IMR-90 (cell line): Measurements from ENCODE around the gene NDST3. TPM values are rescaled to one million over a fixed set of nuclear protein-coding genes. Genes with fewer than 3 reads are reported as not detected.

ENCODE experiments used
- ATAC-seq: fragments of 200-7000 bp; cut with Tn5 transposase; 2 replicates; pipeline ENCODE4 v1.9.1; 2020; ENCODE audit warnings: low read depth, mild to moderate bottlenecking, moderate library complexity
- BruUV-seq: library from RNA; stranded (reverse); fragments of 400-500 nt; replicated peaks from 2 replicates; lab custom pipeline; 2021; lab: Mats Ljungman, UMichigan
- CTCF ChIA-PET: fragments of 300-600 bp; formaldehyde crosslinking; extraction: SDS; loops from one replicate; lab custom pipeline; 2021; ENCODE audit warnings: antibody characterized with exemption; lab: Yijun Ruan, JAX
- POLR2A ChIA-PET: fragments of 300-600 bp; sonication (Branson Sonifier 250); formaldehyde crosslinking; loops from one replicate; lab custom pipeline; 2022; ENCODE audit warnings: antibody characterized with exemption; ENCODE audit not compliant: unreplicated experiment; lab: Charles Lee
- DNase-seq: peaks from one replicate; pipeline ENCODE4 v3.0.0; 2013
- H2AFZ ChIP-seq: replicated peaks from 2 replicates; pipeline ENCODE3; 2013; ENCODE audit warnings: low read length, mild to moderate bottlenecking; ENCODE audit not compliant: poor library complexity
- H2AK5ac ChIP-seq: 2 replicates; pipeline ENCODE4 v1.6.1; 2013; ENCODE audit warnings: low read depth, low read length, inconsistent platforms
- H2AK9ac ChIP-seq: replicated peaks from 2 replicates; pipeline ENCODE3; 2013; ENCODE audit warnings: mild to moderate bottlenecking, low read depth, low read length, moderate library complexity; ENCODE audit not compliant: poor library complexity
- H2BK120ac ChIP-seq: 2 replicates; pipeline ENCODE4 v1.6.1; 2013; ENCODE audit warnings: low read depth, low read length, inconsistent platforms
- H2BK15ac ChIP-seq: 3 replicates; pipeline ENCODE4 v1.6.1; 2013; ENCODE audit warnings: low read depth, low read length, inconsistent platforms
- H2BK20ac ChIP-seq: 2 replicates; pipeline ENCODE4 v1.6.1; 2013; ENCODE audit warnings: low read depth, mild to moderate bottlenecking, inconsistent platforms, low read length, moderate library complexity
- H2BK5ac ChIP-seq: 2 replicates; pipeline ENCODE4 v1.6.1; 2013; ENCODE audit warnings: mild to moderate bottlenecking, low read depth, low read length, inconsistent platforms; ENCODE audit not compliant: poor library complexity, severe bottlenecking
- H3K14ac ChIP-seq: replicated peaks from 2 replicates; pipeline ENCODE4 v1.6.1; 2013; ENCODE audit warnings: low read depth, low read length, inconsistent platforms
- H3K18ac ChIP-seq: 2 replicates; pipeline ENCODE4 v1.6.1; 2013; ENCODE audit warnings: low read depth, low read length, control low read depth
- H3K23ac ChIP-seq: 2 replicates; pipeline ENCODE4 v1.6.1; 2013; ENCODE audit warnings: low read depth, low read length, inconsistent platforms
- H3K27ac ChIP-seq: 2 replicates; pipeline ENCODE4 v1.5.1; 2013; ENCODE audit warnings: mild to moderate bottlenecking, control low read depth, low read length; ENCODE audit not compliant: insufficient read depth
- H3K27me3 ChIP-seq: 2 replicates; pipeline ENCODE4 v1.6.1; 2013; ENCODE audit warnings: low read length; ENCODE audit not compliant: control insufficient read depth, insufficient read depth
- H3K36me3 ChIP-seq: 2 replicates; pipeline ENCODE4 v1.6.1; 2013; ENCODE audit warnings: low read length, mixed read lengths; ENCODE audit not compliant: control insufficient read depth, insufficient read depth
- H3K4ac ChIP-seq: 2 replicates; pipeline ENCODE4 v1.6.1; 2013; ENCODE audit warnings: low read depth, low read length, inconsistent platforms
- H3K4me1 ChIP-seq: 2 replicates; pipeline ENCODE4 v1.6.1; 2013; ENCODE audit warnings: low read length, mixed read lengths; ENCODE audit not compliant: control insufficient read depth, insufficient read depth
- H3K4me2 ChIP-seq: 2 replicates; pipeline ENCODE4 v1.6.1; 2013; ENCODE audit warnings: low read depth, mild to moderate bottlenecking, control low read depth, low read length, moderate library complexity
- H3K4me3 ChIP-seq: 2 replicates; pipeline ENCODE4 v1.5.1; 2013; ENCODE audit warnings: low read depth, mild to moderate bottlenecking, control low read depth, low read length, moderate library complexity; ENCODE audit not compliant: insufficient read depth
- H3K56ac ChIP-seq: 2 replicates; pipeline ENCODE4 v1.6.1; 2013; ENCODE audit warnings: low read length, inconsistent platforms; ENCODE audit not compliant: insufficient read depth; ENCODE audit errors: extremely low read depth
- H3K79me1 ChIP-seq, 2 experiments: 2 replicates each; pipeline ENCODE4 v1.6.1; 2013; ENCODE audit warnings: low read length in 2 of 2, inconsistent platforms in 1 of 2, low read depth in 1 of 2
- H3K9ac ChIP-seq: 2 replicates; pipeline ENCODE4 v1.6.1; 2013; ENCODE audit warnings: low read depth, low read length, control low read depth
- H3K9me1 ChIP-seq: 2 replicates; pipeline ENCODE4 v1.6.1; 2013; ENCODE audit warnings: low read length, inconsistent platforms; ENCODE audit not compliant: insufficient read depth
- H3K9me3 ChIP-seq: 2 replicates; pipeline ENCODE4 v1.6.1; 2013; ENCODE audit warnings: low read length; ENCODE audit not compliant: control insufficient read depth, insufficient read depth
- H4K20me1 ChIP-seq: 2 replicates; pipeline ENCODE4 v1.6.1; 2013; ENCODE audit warnings: low read length, inconsistent platforms; ENCODE audit not compliant: insufficient read depth
- H4K5ac ChIP-seq: 2 replicates; pipeline ENCODE4 v1.6.1; 2013; ENCODE audit warnings: mild to moderate bottlenecking, low read depth, low read length, control low read depth
- H4K8ac ChIP-seq, 2 experiments: 2 replicates each; pipeline ENCODE4 v1.6.1; 2013; ENCODE audit warnings: low read depth in 2 of 2, low read length in 2 of 2, control low read depth in 1 of 2, inconsistent platforms in 1 of 2
- H4K91ac ChIP-seq: 2 replicates; pipeline ENCODE4 v1.6.1; 2013; ENCODE audit warnings: low read depth, low read length, inconsistent platforms; ENCODE audit not compliant: insufficient read depth
- BHLHE40 ChIP-seq: fragments of 150-350 bp; IDR thresholded peaks from 2 replicates; pipeline ENCODE4 v1.6.1; 2016; ENCODE audit warnings: mild to moderate bottlenecking, low read depth, low read length
- CEBPB ChIP-seq: IDR thresholded peaks from 2 replicates; pipeline ENCODE4 v1.6.1; 2012; ENCODE audit warnings: low read depth, low read length, improper control_type of control experiment
- CHD1 ChIP-seq: IDR thresholded peaks from 2 replicates; pipeline ENCODE4 v1.6.1; 2012; ENCODE audit warnings: low read depth, low read length, improper control_type of control experiment
- CTCF ChIP-seq: conservative IDR thresholded peaks from 2 replicates; pipeline ENCODE4 v1.5.1; 2012; ENCODE audit warnings: mild to moderate bottlenecking, low read depth, low read length, improper control_type of control experiment
- ELK1 ChIP-seq: fragments of 150-350 bp; IDR thresholded peaks from 2 replicates; pipeline ENCODE4 v1.6.1; 2016; ENCODE audit warnings: low read depth, mild to moderate bottlenecking, low read length, moderate library complexity, borderline replicate concordance
- MAFK ChIP-seq: IDR thresholded peaks from 2 replicates; pipeline ENCODE4 v1.6.1; 2012; ENCODE audit warnings: low read depth, low read length, improper control_type of control experiment
- NFE2L2 ChIP-seq: fragments of 150-350 bp; IDR thresholded peaks from 2 replicates; pipeline ENCODE4 v1.6.1; 2016; ENCODE audit warnings: low read depth, mild to moderate bottlenecking, low read length
- POLR2A ChIP-seq: IDR thresholded peaks from 2 replicates; pipeline ENCODE4 v1.6.1; 2012; ENCODE audit warnings: mild to moderate bottlenecking, low read depth, low read length
- RAD21 ChIP-seq: IDR thresholded peaks from 2 replicates; pipeline ENCODE4 v1.6.1; 2012; ENCODE audit warnings: low read length, improper control_type of control experiment
- RCOR1 ChIP-seq: IDR thresholded peaks from 2 replicates; pipeline ENCODE4 v1.6.1; 2012; ENCODE audit warnings: mild to moderate bottlenecking, low read length, improper control_type of control experiment; ENCODE audit not compliant: insufficient replicate concordance
- WGBS, 2 experiments: methylation state at CpG; one replicate each; pipeline versions ENCODE4 v1.1.5 to v1.1.7; 2013; ENCODE audit warnings: missing lambda C conversion rate in 2 of 2; ENCODE audit not compliant: insufficient read length in 1 of 2; ENCODE audit errors: extremely low coverage in 2 of 2; 5-methylcytosine and 5-hydroxymethylcytosine counted together
- dilution Hi-C: fragments of 300-500 bp; cut with HindIII; formaldehyde crosslinking; loops from one replicate; pipeline ENCODE4 v1.14.3; 2018; ENCODE audit warnings: low sequenced_read_pairs; ENCODE audit not compliant: unreplicated experiment
- in situ Hi-C: fragments of 300-500 bp; cut with MboI; formaldehyde crosslinking; loops from 3 replicates; pipeline ENCODE4 v1.14.3; 2019; ENCODE audit warnings: low sequenced_read_pairs, inconsistent platforms, mixed read lengths
- intact Hi-C: fragments of 100-400 bp; cut with micrococcal nuclease; formaldehyde crosslinking; loops from 2 replicates; pipeline ENCODE4 v1.10.0; 2022
- polyA plus RNA-seq, 3 experiments: library from polyadenylated mRNA; depleted of rRNA; stranded (reverse); fragments of >200 nt; gene quantifications; 2 replicates each; pipeline ENCODE4 v1.2.3, GENCODE V29; 2012; ENCODE audit warnings: low replicate concordance in 1 of 3
- total RNA-seq: library from RNA; depleted of rRNA; stranded (reverse); fragments of >200 nt; gene quantifications from 2 replicates; pipeline ENCODE4 v1.2.3, GENCODE V29; 2012

Gene NDST3
- total and polyA plus RNA-seq, 2 of the 4 experiments (the other 2 are of a cell fraction): 0.10 to 0.18 TPM

- ATAC-seq: peak; percentile 77
- BruUV-seq: no TSS peak
- POLR2A ChIA-PET: no interaction called here
Measured at GRCh38 chr4:118113220-118113619, 78.9 kb downstream of the NDST3 start.

More at GRCh38 chr4:118113220-118113619, 78.9 kb downstream of the NDST3 start:
- Histone ChIP-seq H3K27ac (no peak overlapping the region), H2BK20ac (no peak overlapping the region), H4K5ac (no peak overlapping the region; the same call in 1 of the 2 replicates), H3K9me3 (no peaks in the 10 kb centered on the region), H4K8ac (no peak overlapping the region), H2AK9ac (no peak overlapping the region), H3K4me3 (no peak overlapping the region), H3K4ac (no peak overlapping the region), H3K23ac (no peak overlapping the region), H4K91ac (no peak overlapping the region), H3K14ac (peak overlapping the region; percentile 50), H3K4me1 (no peaks in the 10 kb centered on the region), H3K79me1 (no peaks in the 10 kb centered on the region), H4K20me1 (no peaks in the 10 kb centered on the region), H2AFZ (no peak overlapping the region), H3K36me3 (no peaks in the 10 kb centered on the region), H3K56ac (no peak overlapping the region), H2AK5ac (no peak overlapping the region), H3K18ac (no peak overlapping the region), H2BK120ac (no peak overlapping the region), H3K9ac (no peak overlapping the region), H3K9me1 (no peaks in the 10 kb centered on the region), H2BK15ac (no peak overlapping the region), H2BK5ac (no peak overlapping the region), H3K27me3 (no peaks in the 10 kb centered on the region), H3K4me2 (peak overlapping the region; percentile 45; the same call in 1 of the 2 replicates)
- in situ Hi-C loops: no loop called here
- peak; percentile 24 for DNase-seq
- intact Hi-C loops: no loop called here
- dilution Hi-C loops: no loop called here
- TF ChIP-seq RCOR1 (no peak), POLR2A (no peak), RAD21 (no peak), CEBPB (no peak), NFE2L2 (no peak), CHD1 (no peak), ELK1 (no peak), BHLHE40 (no peak), CTCF (no peak), MAFK (no peak)
- no CpG with 5 or more reads among the region's 2 CpGs for WGBS, 2 experiments
- CTCF ChIA-PET: no interaction called here
